ENCODE data around the gene EML2. TPM values are rescaled to one million over a fixed set of nuclear protein-coding genes. Genes with fewer than 3 reads are reported as not detected.

Gene EML2
- total RNA-seq, 1 experiment from 2014 or later = 45.4 TPM

DNA sequence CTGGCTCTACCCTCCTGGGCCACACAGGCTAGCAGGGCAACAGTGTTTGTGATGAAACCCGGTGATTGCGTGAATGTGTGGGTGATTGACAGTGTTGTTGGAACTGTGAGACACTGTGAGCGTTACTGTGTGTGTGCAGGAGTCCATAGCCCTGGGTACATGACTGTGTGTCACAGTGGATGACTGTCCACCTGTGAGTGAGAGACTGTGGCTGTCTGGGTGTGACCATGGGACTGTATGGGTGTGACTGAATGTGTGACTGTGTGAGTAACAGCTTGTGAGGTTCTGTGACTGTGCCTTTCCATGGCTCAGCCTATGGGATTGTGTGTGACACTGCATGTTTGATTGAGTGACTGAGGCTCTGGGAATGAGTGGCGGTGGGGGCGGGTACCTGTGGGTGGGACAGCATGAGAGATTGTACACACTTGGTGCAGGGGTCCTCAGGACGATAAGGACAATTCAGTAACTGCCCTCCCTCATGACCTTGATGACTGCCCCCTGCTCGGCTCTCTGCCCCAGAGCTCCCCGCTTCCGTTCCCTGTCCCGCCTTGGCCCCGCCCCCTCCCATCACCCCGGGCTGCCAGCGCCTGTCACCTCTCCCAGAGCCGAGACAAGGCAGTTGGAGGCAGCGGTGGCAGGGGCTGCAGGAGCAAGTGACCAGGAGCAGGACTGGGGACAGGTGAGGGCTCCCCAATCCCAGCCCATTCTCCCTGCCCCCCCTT, 28.6 kb upstream of the EML2 start, which contains the start of gene GIPR:
GIPR (plus strand) TSS at position 602 of the 722 bp plus-strand sequence. CDS start 1,300 bp downstream, outside the sequence.
- H3K4me3 ChIP-seq = peak within 1 kb of the TSS; percentile 40
- H3K9me3 ChIP-seq (replicated peaks) = no peaks in the 10 kb centered on the region
- peaks cover 18% of the 10 kb centered on the region for H3K4me1 ChIP-seq (replicated peaks)
- H3K27me3 ChIP-seq (replicated peaks) = no peaks in the 10 kb centered on the region
- peak; percentile 31 to 69 for DNase-seq (ENCODE audit: low read depth in 1 of 2, low spot score in 2 of 2)
- no peaks in the 10 kb centered on the region; the same call in 1 of the 2 replicates for H3K36me3 ChIP-seq
- peak within 1 kb of the TSS; percentile 28; the same call in 1 of the 2 replicates for H3K27ac ChIP-seq

DNA sequence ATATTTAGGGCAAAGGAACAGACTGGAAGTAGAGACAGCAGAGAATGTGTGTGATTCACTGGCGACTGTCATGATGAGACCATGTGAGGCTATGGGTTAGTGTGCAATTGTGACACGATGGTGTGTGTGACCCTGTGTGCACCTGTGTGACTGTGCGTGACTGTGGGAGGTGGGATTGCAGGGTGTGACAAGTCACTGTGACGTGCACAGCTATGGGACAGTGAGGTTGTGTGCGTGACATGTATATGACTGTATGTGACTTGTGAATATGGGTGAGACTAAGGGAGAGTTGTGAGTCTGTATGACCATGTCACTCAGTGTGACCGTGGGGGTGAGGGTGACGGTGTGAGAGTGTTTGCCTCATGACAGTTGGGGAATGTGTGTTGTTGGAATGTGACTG, 25.4 kb upstream of the EML2 start:
- Histone ChIP-seq H3K27ac (no peak overlapping the region), H3K36me3 (no peaks in the 10 kb centered on the region; the same call in 1 of the 2 replicates), H3K9me3 (replicated peaks) (no peaks in the 10 kb centered on the region), H3K27me3 (replicated peaks) (no peaks in the 10 kb centered on the region), H3K4me3 (no peak overlapping the region), H3K4me1 (replicated peaks) (peaks cover 18% of the 10 kb centered on the region)
- DNase-seq (ENCODE audit: low read depth in 1 of 2, low spot score in 2 of 2) = no peak

DNA sequence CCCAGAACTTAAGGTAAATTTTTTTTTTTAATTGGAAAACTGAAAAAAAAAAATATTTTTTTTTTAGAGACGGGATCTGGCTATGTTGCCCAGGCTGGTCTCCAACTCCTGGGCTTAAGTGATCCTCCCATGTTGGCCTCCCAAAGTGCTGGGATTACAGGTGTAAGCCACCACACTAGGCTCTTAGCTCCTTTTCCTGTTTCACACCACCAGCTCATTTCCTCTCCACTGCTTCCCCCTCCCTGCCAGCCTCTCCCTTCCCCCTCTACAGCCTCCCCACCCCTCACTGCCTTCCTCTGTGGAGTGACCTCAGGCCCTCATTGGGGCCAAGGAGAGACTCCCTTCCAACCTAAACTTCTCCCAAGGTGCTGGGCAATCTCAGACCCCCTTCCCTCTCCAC, 24.6 kb upstream of the EML2 start:
- Histone ChIP-seq H3K27me3 (replicated peaks) (no peaks in the 10 kb centered on the region), H3K9me3 (replicated peaks) (no peaks in the 10 kb centered on the region), H3K4me1 (replicated peaks) (peaks cover 11% of the 10 kb centered on the region), H3K27ac (no peak overlapping the region), H3K36me3 (no peaks in the 10 kb centered on the region; the same call in 1 of the 2 replicates), H3K4me3 (no peak overlapping the region)
- no peak for DNase-seq (ENCODE audit: low read depth in 1 of 2, low spot score in 2 of 2)

DNA sequence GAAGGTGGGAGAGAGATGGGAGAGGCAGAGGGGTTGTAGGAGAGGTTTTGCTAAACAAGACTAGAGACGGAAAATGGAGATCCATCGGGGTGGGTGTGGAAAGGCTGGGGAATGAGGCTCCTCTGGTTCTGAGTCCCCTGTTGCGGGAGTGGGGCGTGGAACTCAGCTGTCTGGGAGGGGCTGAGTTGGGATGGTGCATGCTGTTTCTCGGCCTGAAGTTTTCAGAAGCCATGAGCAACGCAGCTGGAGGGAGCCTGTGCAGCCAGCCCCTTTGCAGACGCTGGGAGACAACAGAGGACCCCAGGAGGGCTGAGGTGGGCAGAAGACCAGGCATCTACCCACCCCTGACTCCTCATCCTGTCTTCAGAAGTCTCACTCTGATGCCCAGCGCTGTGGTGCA, 21.4 kb upstream of the EML2 start:
- no peak for DNase-seq (ENCODE audit: low read depth in 1 of 2, low spot score in 2 of 2)
- Histone ChIP-seq H3K4me3 (no peak overlapping the region), H3K27me3 (replicated peaks) (no peaks in the 10 kb centered on the region), H3K9me3 (replicated peaks) (no peaks in the 10 kb centered on the region), H3K36me3 (no peaks in the 10 kb centered on the region), H3K27ac (no peak overlapping the region), H3K4me1 (replicated peaks) (no peaks in the 10 kb centered on the region)

DNA sequence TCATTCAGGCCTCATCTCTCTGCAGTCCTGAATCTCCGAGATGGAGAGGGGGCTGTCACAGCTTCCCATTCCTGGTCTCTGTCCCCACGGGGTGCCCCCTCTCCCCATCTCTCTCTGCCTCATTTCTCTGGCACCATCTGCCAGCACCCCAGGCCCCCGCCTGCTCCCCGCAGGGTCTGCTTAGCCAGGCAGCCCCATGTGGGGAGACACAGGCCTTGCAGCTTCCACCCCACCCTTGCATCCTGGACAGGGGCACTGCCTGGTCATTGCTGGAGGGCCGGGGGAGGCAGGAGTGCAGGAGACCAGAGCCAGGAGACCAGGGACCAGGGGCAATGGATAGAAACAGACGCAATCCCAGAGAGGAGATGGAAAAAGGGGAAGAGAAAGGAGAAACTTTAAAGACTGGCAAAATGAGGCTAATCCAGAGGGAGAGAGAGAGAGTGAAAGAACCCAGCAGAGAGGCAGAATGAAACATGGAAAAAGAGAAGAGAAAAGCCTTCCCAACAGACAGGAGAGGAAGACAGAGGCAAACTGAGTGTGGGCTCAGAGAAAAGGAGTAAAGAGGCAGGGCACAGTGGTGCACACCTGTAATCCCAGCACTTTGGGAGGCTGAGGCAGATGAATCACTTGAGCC, 20.0 kb upstream of the EML2 start:
- H3K4me1 ChIP-seq (replicated peaks) = no peaks in the 10 kb centered on the region
- no peaks in the 10 kb centered on the region for H3K9me3 ChIP-seq (replicated peaks)
- no peaks in the 10 kb centered on the region for H3K27me3 ChIP-seq (replicated peaks)
- H3K36me3 ChIP-seq = no peaks in the 10 kb centered on the region
- no peak overlapping the region for H3K27ac ChIP-seq
- H3K4me3 ChIP-seq = no peak overlapping the region
- no peak for DNase-seq (ENCODE audit: low read depth in 1 of 2, low spot score in 2 of 2)

DNA sequence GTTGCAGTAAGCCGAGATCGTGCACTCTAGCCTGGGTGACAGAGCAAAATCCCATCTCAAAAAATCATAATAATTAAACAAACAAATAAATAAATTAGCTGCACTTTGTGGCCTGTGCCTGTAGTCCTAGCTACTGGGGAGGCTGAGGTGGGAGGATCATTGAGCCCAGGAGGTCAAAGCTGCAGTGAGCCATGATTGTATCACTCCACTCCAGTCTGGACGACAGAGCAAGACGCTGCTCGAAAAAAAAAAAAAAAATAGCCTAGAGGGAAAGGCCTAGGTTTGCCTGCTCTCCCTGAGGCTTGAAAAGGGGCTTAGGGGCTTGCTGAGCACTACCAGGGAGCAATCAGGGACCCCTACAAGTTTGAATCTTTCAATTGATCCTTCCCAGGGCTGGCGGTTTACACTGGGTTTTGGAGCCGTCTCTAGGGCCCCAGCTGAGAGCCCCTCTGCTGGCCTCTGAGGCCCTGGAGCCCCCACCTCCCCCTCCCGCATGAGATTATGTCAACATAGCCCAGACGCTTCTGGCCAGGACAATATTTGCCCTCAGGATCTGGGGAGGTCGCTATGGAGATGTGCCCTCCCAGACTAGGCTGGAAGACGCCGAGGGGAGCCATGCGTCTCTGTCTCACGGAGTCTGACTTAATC, 18.4 kb upstream of the EML2 start:
- Histone ChIP-seq H3K27me3 (replicated peaks) (no peaks in the 10 kb centered on the region), H3K4me3 (no peak overlapping the region), H3K36me3 (no peaks in the 10 kb centered on the region), H3K9me3 (replicated peaks) (no peaks in the 10 kb centered on the region), H3K27ac (no peak overlapping the region), H3K4me1 (replicated peaks) (no peaks in the 10 kb centered on the region)
- DNase-seq (ENCODE audit: low read depth in 1 of 2, low spot score in 2 of 2) = no peak

DNA sequence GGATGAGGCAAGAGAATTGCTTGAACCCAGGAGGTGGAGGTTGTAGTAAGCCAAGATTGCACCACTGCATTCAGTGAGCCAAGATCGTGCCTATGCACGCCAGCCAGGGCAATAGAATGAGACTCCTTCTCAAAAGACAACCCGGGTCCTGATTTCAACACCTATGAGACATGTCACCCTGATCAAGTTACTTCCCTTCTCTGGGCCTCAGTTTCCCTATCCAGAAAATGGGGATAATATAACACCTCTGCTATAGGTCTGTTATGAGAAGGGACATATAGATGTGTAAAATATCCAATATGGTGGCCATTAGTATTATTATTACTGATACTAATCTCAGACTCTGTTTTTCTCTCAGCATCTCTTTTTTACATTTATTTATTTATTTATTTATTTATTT, 15.9 kb upstream of the EML2 start:
- Histone ChIP-seq H3K4me3 (no peak overlapping the region), H3K4me1 (replicated peaks) (no peaks in the 10 kb centered on the region), H3K27me3 (replicated peaks) (no peaks in the 10 kb centered on the region), H3K36me3 (no peaks in the 10 kb centered on the region), H3K27ac (no peak overlapping the region), H3K9me3 (replicated peaks) (no peaks in the 10 kb centered on the region)
- no peak for DNase-seq (ENCODE audit: low read depth in 1 of 2, low spot score in 2 of 2)

DNA sequence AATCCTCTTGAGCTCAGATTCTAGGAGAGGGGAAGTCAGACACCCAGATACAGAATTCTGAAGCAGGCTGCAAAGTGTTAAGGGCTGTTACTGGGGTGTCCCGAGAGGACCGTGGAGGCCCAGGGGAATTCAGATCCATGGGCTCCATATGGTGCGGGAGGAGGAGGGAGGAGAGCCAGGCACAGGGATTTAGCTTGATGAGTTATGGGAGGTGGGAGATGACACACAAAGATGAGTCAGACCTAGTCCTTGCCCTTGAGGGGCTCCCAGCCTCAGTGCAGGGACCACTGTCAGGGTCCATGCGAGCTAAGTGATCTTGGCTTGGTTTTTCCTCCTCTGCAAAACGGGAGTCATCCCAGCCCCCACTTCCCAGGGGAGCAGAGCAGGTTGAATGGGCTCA, 14.4 kb upstream of the EML2 start:
- no peaks in the 10 kb centered on the region for H3K36me3 ChIP-seq
- H3K27ac ChIP-seq = no peak overlapping the region
- H3K9me3 ChIP-seq (replicated peaks) = no peaks in the 10 kb centered on the region
- no peak for DNase-seq (ENCODE audit: low read depth in 1 of 2, low spot score in 2 of 2)
- no peak overlapping the region for H3K4me3 ChIP-seq
- no peaks in the 10 kb centered on the region for H3K27me3 ChIP-seq (replicated peaks)
- H3K4me1 ChIP-seq (replicated peaks) = no peaks in the 10 kb centered on the region

DNA sequence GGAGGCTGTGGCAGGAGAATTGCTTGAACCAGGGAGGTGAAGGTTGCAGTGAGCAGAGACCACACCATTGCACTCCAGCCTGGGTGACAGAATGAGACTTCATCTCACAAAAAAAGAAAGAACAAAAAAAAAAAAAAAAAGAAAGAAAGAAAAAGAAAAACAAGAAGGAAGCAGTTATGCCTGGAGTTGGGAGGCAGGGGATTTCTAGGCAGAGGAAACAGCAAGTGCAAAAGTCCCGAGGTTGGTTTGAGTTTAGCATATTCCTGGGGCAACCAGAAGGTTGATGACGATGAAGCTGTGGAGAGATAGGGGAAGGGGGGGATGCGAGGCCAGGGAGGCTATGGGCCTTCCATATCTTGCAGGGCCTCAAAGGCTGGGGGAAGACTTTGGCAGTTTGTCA, 11.5 kb upstream of the EML2 start:
- no peak for DNase-seq (ENCODE audit: low read depth in 1 of 2, low spot score in 2 of 2)
- H3K27ac ChIP-seq = no peak overlapping the region
- H3K9me3 ChIP-seq (replicated peaks) = no peaks in the 10 kb centered on the region
- no peaks in the 10 kb centered on the region; the same call in 1 of the 2 replicates for H3K4me1 ChIP-seq (replicated peaks)
- H3K4me3 ChIP-seq = no peak overlapping the region
- H3K36me3 ChIP-seq = no peaks in the 10 kb centered on the region
- no peaks in the 10 kb centered on the region for H3K27me3 ChIP-seq (replicated peaks)

DNA sequence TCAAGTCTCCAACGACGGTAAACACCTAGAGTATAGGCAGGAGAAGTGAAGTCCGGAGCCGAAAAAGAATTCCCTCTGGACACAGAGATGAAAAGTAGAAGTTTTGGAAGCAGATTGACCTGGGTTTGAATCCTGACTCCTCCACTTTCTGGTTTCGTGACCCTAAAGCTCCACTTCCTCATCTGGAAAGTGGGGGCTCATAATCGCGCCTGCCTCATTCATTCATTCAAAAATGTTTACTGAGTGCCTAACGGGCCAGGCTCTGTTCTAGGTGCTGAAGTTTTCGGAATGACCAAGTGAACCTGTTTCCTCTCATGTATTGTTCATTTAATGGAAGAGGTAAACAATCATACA, 7.1 kb upstream of the EML2 start:
- H3K4me3 ChIP-seq = peak overlapping the region; percentile 34
- no peaks in the 10 kb centered on the region for H3K27me3 ChIP-seq (replicated peaks)
- H3K4me1 ChIP-seq (replicated peaks) = peaks cover 18% of the 10 kb centered on the region
- no peaks in the 10 kb centered on the region for H3K36me3 ChIP-seq
- no peak overlapping the region for H3K27ac ChIP-seq
- DNase-seq (ENCODE audit: low read depth in 1 of 2, low spot score in 2 of 2) = no peak
- H3K9me3 ChIP-seq (replicated peaks) = no peaks in the 10 kb centered on the region

DNA sequence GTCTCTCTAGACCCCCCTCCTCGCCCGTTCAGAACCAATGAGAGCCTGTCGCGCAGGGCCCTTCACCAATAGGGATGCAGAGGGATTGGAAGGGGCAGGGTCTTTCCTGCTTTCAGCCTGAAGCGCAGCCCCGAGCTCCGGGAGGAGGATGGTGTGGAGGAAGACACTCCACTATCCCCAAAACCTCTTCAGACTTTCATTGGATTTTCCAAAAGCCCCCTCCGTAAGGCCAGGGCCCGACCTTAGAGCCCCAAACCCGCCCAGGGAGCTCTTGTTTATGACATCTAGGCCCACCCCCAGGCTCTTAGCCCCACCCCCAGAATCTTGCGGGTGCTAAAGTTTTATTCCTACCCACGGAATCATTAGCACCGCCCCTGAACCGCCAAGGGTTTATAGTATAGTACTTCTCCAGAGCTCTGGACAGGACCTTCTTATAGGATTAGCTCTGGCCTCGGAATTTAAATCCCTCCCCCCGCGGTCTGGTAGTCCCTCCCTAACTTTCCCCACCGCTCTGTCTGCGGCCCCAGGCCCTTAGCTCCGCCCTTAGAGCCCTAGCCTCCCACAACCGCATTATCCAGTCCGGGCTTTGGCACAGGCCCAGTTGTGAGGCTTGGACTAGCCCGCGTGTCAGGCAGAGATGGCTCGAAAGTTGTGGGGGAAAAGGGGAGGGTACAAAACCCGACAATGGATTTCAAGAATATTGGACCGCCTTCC, 6.6 kb upstream of the EML2 start:
- Histone ChIP-seq H3K36me3 (no peaks in the 10 kb centered on the region), H3K4me1 (replicated peaks) (peaks cover 24% of the 10 kb centered on the region), H3K27ac (no peak overlapping the region), H3K27me3 (replicated peaks) (no peaks in the 10 kb centered on the region), H3K4me3 (peak overlapping the region; percentile 34), H3K9me3 (replicated peaks) (no peaks in the 10 kb centered on the region)
- peak; percentile 95 for DNase-seq (ENCODE audit: low read depth in 1 of 2, low spot score in 2 of 2)

DNA sequence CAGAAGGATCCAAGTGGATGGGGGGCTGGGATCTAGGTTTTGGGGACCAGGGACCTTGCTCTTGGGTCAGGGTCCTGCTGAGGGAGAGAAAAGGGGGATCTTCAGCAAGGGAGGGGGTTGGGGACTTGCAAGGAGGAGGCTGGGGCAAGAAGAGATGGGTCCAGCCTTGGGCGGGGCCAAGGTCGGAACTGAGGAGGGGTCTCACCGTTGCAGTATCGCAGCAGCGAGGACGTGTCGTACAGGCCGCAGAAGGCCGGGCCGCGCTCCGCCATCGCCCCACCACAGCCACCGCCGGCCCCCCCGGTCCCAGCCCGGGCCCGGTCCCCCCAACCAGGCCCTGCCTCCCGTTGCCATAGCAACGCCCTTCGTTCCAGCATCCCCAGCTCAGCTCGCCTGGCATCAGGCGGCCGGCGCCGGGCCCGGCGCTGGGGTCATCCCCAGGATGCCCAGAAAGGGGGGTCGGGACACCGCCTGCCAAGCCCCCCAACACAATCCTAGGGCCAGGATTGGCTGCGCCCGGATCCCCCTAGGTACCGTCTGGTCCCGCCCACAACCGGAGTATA, 6.0 kb upstream of the EML2 start:
- Histone ChIP-seq H3K36me3 (no peaks in the 10 kb centered on the region), H3K4me3 (peak overlapping the region; percentile 34), H3K9me3 (replicated peaks) (no peaks in the 10 kb centered on the region), H3K27ac (no peak overlapping the region), H3K27me3 (replicated peaks) (no peaks in the 10 kb centered on the region), H3K4me1 (replicated peaks) (peaks cover 25% of the 10 kb centered on the region)
- DNase-seq (ENCODE audit: low read depth in 1 of 2, low spot score in 2 of 2) = no peak

DNA sequence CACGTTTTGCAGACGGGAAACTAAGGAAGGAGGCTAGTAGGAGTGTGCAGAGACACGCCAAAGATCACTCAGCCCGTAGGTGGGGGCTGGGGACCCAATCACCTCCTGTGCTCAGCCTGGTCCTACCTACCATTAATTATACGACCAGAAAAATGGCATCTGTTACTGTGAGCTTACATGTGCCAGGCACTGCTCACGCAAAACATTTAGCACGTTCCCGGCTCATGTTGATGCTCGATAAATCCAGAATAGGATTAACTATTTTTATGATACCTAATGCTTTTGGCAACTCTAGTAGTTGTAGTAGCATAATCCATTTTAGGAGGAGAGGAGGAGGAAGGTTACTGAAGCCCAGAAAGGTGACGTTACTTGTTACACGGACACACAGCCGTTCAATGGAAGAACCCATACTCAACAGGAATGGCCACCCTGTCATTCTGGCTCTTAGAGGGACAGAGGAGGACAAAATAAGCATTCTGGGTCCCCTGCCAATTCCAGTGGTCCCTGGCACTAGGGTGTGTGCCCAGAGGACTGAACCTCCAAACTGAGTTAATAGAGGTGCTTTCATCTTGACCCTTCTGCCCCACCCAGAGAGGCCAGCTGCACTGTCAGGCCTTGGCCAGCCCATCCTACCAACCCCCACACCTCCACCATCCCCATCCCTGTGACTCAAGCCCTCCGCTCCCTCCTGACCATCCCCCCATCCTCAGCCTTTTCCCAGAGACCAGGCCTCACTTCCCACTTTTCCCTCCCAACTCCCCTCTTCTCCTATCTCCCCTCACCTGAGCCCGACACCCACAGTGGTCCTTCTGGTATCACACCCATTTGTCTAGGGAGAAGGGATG, 5.0 kb upstream of the EML2 start:
- Histone ChIP-seq H3K4me3 (no peak overlapping the region), H3K27ac (no peak overlapping the region), H3K4me1 (replicated peaks) (peaks cover 31% of the 10 kb centered on the region), H3K36me3 (no peaks in the 10 kb centered on the region), H3K9me3 (replicated peaks) (no peaks in the 10 kb centered on the region), H3K27me3 (replicated peaks) (no peaks in the 10 kb centered on the region)
- no peak for DNase-seq (ENCODE audit: low read depth in 1 of 2, low spot score in 2 of 2)

Data from SJSA1 (cell line).